Glutamatergic neuron (in vitro differentiated cells): ENCODE data around the gene THADA. TPM values are rescaled to one million over a fixed set of nuclear protein-coding genes. Genes with fewer than 3 reads are reported as not detected.
"Not testable (repeated sequence)": the region's sequence is repeated elsewhere in the genome, so short reads cannot be mapped to it uniquely, and the experiment has no call there.

Source experiments
- DNase-seq: peaks from one replicate; pipeline ENCODE4 v3.0.0; 2022
- H3K27ac Mint-ChIP-seq: one replicate; pipeline ENCODE4 v1.8.0; 2020; ENCODE audit warnings: mild to moderate bottlenecking, mixed read lengths, inconsistent platforms; ENCODE audit not compliant: unreplicated experiment
- H3K27me3 Mint-ChIP-seq: one replicate; pipeline ENCODE4 v1.8.0; 2020; ENCODE audit warnings: mild to moderate bottlenecking, moderate library complexity, mixed read lengths, inconsistent platforms; ENCODE audit not compliant: unreplicated experiment
- H3K36me3 Mint-ChIP-seq: one replicate; pipeline ENCODE4 v1.8.0; 2020; ENCODE audit warnings: mild to moderate bottlenecking, mixed read lengths, inconsistent platforms; ENCODE audit not compliant: unreplicated experiment
- H3K4me1 Mint-ChIP-seq: one replicate; pipeline ENCODE4 v1.8.0; 2020; ENCODE audit warnings: mild to moderate bottlenecking, low read depth, mixed read lengths, inconsistent platforms; ENCODE audit not compliant: unreplicated experiment
- H3K4me3 Mint-ChIP-seq: one replicate; pipeline ENCODE4 v1.8.0; 2020; ENCODE audit warnings: mild to moderate bottlenecking, mixed read lengths, inconsistent platforms; ENCODE audit not compliant: unreplicated experiment
- H3K9me3 Mint-ChIP-seq: one replicate; pipeline ENCODE4 v1.8.0; 2020; ENCODE audit warnings: mild to moderate bottlenecking, moderate library complexity, mixed read lengths, inconsistent platforms; ENCODE audit not compliant: unreplicated experiment
- total RNA-seq: library from RNA; stranded (reverse); fragmentation: NEBNext Ultra II Directional; extraction: Animal tissue kit (Norgen Biotek cat#: 25700); gene quantifications from one replicate; pipeline ENCODE4 v1.2.1, GENCODE V29; 2021; ENCODE audit not compliant: unreplicated experiment
- TF ChIP-seq, protein P1 (sequence below): fragments of 200-600 bp; sonication (generic); IDR thresholded peaks from one replicate; pipeline ENCODE4 v1.5.0; 2021; ENCODE audit not compliant: partially characterized antibody, unreplicated experiment

THADA gene
- total RNA-seq, 1 donor from 2014 or later = 15.0 TPM

DNA sequence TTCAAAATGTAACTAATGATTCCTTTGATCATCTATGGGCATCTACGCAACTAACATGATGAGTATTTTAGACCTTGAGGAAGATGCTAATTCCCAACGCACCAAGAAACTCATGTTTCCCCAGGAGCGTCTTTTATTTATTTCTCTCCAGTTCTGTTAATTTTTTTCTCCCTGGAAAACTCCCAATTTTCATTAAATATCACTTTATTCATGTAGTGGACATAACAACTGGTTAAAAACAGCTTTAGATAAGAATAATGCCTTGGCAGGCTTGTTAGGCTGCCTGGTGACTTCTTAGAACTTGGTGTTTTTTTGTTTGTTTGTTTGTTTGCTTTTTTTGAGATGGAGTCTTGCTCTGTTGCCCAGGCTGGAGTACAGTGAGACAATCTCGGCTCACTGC lies 306.5 kb downstream of the THADA start:
- Mint-ChIP-seq H3K9me3 (peaks cover 7% of the 10 kb centered on the region), H3K27ac (no peak overlapping the region), H3K4me1 (no peaks in the 10 kb centered on the region), H3K36me3 (peaks cover 29% of the 10 kb centered on the region), H3K27me3 (no peaks in the 10 kb centered on the region), H3K4me3 (no peak overlapping the region)
- TF ChIP-seq, protein P1, sequence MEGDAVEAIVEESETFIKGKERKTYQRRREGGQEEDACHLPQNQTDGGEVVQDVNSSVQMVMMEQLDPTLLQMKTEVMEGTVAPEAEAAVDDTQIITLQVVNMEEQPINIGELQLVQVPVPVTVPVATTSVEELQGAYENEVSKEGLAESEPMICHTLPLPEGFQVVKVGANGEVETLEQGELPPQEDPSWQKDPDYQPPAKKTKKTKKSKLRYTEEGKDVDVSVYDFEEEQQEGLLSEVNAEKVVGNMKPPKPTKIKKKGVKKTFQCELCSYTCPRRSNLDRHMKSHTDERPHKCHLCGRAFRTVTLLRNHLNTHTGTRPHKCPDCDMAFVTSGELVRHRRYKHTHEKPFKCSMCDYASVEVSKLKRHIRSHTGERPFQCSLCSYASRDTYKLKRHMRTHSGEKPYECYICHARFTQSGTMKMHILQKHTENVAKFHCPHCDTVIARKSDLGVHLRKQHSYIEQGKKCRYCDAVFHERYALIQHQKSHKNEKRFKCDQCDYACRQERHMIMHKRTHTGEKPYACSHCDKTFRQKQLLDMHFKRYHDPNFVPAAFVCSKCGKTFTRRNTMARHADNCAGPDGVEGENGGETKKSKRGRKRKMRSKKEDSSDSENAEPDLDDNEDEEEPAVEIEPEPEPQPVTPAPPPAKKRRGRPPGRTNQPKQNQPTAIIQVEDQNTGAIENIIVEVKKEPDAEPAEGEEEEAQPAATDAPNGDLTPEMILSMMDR = no peak
- no peak for DNase-seq

DNA sequence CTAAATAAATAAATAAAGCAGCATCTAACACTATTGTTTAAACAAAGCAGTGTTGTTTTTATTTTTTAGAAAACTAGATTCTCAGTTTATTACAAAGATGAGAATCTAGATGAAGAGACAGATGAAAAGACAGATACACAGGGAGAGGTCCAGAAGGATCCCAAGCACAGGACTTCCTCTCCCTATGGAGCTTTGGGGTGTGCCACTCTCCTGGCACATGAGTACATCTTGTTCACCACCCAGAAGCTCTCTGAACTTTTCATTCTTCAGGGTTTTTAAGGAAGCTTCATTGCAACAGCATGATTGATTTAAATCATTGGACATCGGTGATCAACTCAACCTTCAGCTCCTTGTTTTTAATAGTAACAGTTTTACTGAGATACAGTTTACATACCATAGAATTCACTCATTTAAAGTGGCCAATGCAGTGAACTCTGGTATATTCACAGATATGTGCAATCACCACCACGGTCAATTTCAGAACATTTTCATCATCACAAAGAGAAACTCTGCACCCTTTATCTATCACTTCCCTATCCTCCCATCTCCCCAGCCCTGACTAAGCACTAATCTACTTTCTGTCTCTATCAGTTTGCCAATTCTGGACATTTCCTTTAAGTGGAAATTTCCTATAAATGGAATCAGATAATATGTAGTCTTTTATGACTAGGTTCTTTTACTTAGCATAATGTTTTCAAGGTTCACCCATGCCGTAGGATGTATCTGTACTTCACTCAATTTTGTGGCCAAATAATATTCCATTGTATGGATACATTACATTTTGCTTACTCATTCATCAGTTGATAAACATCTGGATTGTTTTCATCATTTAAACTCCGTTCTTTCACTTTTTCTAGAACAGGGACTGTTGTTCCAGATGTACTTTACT lies 307.2 kb downstream of the THADA start:
- H3K27me3 Mint-ChIP-seq = no peaks in the 10 kb centered on the region

DNA sequence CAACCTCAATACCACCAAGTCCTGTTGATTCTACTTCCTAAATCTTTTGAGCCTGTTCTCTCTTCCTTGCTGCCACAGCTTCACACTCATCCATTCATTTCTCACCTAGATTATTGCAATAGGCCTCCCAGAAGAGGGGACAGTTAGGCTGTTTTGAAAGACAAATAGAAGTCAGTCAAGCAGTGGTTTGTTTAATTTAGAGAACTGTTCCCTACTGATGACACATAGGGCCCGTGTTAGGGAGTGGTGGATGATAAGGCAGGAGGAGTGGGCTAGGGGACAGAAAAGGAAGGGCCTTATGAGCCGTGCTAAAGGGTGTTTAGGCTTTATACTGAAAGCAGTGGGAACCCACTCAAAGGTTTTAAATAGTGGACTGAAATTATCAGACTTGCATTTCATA lies 309.9 kb downstream of the THADA start:
- Mint-ChIP-seq H3K27ac (no peak overlapping the region), H3K27me3 (no peaks in the 10 kb centered on the region), H3K36me3 (peaks cover 50% of the 10 kb centered on the region), H3K4me3 (no peak overlapping the region), H3K4me1 (no peaks in the 10 kb centered on the region), H3K9me3 (peaks cover 14% of the 10 kb centered on the region)
- TF ChIP-seq, protein P1 = no peak
- no peak for DNase-seq

More for the DNA sequence above, 307.2 kb downstream of the THADA start:
- TF ChIP-seq, protein P1 = no peak
- Mint-ChIP-seq H3K4me1 (no peaks in the 10 kb centered on the region), H3K27ac (no peak overlapping the region), H3K4me3 (no peak overlapping the region), H3K9me3 (peaks cover 9% of the 10 kb centered on the region), H3K36me3 (peaks cover 34% of the 10 kb centered on the region)
- DNase-seq = no peak

DNA sequence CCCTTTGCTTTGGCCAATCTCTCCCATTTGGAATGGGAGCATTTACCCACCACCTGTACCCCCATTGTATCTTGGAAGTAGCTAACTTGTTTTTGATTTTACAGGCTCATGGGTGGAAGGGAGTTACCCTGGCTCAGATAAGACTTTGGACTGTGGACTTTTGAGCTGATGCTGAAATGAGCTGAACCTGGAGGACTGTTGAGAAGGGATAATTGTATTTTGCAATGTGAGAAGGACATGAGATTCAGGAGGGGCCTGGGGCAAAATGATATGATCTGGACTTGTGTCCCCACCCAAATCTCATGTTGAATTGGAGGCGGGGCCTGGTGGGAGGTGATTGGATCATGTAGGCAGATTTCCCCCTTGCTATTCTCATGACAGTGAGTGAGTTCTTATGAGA lies 310.9 kb downstream of the THADA start:
- DNase-seq = no peak
- Mint-ChIP-seq H3K27me3 (no peaks in the 10 kb centered on the region), H3K4me3 (no peak overlapping the region), H3K9me3 (peaks cover 14% of the 10 kb centered on the region), H3K36me3 (peaks cover 50% of the 10 kb centered on the region), H3K4me1 (no peaks in the 10 kb centered on the region), H3K27ac (no peak overlapping the region)
- TF ChIP-seq, protein P1 = no peak

DNA sequence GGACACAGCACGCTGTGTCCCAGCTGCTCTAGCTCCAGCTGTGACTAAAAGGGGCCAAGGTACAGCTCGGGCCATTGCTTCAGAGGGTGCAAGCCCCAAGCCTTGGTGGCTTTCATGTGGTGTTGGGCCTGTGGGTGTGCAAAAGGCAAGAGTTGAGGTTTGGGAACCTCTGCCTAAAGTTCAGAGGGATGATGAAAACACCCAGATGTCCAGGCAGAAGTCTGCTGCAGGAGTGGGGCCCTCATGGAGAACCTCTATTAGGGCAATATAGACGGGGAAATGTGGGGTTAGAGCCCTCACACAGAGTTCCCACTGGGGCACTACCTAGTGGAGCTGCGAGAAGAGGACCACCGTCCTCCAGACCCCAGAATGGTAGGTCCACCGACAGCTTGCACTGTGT lies 311.5 kb downstream of the THADA start:
- not testable (repeated sequence) for H3K4me3 Mint-ChIP-seq, DNase-seq, H3K4me1 Mint-ChIP-seq, H3K27me3 Mint-ChIP-seq, H3K27ac Mint-ChIP-seq
- Mint-ChIP-seq H3K9me3 (peaks cover 14% of the 10 kb centered on the region), H3K36me3 (peaks cover 50% of the 10 kb centered on the region)
